HK-2 (cell line): ENCODE data around the gene MAML2.

Experiments used
- DNase-seq: peaks from one replicate; pipeline ENCODE4 v3.0.0-alpha.2; 2018; ENCODE audit not compliant: unreplicated experiment

Gene MAML2

DNA sequence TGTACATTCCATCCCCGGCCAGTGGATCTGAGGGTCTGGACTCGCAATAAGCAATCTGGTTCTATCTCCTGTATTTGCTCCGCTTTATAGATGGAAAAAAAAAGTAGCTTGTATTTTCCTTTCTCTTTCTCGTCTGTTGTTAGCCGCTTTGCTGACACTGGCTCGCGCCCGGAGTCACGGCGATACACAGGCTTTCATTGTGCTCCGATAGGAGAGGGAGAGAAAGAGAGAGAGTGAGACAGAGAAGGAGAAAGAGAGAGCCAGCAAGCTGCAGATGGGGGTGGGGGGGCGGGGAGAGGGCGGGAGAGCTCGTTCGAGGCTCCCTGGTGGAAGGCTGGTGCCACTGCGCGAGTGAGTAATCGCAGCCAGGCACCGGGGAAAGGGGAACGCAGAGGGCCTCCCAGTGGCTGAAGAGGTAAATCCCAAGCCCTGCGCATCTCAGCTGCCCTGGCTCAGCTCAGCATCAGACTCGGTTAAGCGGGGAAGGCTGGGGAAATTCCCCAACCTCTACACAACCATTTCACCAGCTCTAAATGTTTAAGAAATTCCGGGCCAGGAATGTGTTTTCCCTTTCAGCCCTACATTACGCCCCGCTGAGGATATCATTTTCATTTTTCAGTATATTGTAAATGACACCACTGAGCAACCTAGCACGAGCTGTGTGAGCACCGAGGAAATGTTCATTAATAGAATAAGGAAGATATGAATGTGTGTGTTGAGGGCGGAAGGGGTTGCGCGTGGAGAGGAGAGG lies at the start of gene MAML2:
MAML2 (minus strand) TSS at position 235 of the 751 bp plus-strand sequence. CDS start 1,300 bp downstream, outside the sequence.
- peak; percentile 88 for DNase-seq

DNA sequence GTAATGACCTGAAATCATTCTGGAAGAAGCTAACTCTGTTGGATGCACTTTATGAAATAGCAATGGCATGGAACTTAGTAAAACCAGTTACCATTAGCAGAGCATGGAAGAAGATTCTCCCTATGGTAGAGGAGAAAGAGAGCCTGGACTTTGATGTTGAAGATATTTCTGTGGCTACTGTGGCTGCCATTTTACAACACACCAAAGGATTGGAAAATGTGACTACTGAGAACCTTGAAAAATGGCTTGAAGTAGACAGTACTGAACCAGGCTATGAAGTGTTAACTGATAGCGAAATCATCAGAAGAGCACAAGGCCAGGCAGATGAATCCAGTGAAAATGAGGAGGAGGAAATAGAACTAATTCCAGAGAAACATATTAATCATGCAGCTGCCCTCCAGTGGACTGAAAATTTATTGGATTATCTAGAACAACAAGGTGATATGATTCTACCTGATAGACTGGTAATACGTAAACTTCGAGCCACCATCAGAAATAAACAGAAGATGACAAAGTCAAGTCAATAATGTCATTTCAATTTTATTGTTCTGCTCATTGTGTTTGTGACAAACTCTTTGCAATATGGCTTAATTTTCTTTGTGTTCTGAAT lies 48.8 kb upstream of the MAML2 start:
- DNase-seq: no peak

DNA sequence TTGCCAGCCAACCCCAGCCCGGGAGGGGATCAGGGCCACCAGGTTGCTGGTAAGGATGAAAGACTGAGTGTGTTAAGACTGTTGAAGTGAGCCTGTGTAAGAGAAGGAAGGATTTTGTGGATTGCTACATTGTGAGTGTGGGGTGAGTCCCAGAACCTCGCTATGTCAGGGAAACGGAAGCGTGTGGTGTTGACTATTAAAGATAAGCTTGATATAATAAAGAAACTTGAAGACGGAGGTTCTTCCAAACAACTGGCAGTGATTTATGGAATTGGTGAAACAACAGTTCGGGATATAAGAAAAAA lies 47.4 kb upstream of the MAML2 start:
- DNase-seq: no peak

DNA sequence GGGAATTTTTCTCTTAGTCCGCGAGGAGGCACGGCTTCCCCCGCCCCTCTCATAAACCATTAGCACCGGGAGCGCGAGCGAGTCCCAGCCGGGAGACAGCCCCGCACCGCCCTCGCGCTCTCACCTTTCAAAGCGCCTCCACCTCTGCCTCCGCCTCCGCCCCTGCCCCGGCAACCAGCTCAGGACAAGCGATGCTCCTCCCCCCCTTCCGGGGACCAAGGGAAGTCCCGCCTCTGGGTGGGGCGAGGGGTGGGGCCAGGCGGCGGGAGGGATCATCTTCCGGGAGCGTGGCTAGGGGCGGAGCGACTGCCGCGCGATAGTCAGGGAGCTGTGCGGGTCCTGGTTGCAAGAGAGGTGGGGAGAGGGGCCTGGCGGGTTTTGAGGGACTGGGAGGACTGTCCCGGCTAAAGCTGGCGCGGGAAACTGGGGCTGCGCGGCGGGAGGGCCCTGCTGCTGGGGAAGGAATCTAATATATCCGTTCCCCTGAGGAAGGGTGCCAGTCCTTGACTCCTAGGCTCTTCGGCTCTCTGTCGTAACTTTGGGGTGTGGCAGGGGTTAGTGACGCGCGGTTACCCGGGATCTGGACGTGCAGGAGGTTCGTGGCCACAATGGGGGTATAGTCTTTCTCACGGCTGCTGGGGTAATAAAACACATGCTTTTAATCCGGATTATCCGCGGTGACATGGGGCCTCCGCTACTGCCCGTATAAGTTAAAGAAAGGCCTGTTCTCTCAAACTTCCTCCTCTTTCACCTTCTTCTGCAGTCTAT lies 46.9 kb upstream of the MAML2 start, which contains the start of the genes CCDC82 and JRKL:
CCDC82 (minus strand) TSS at position 193 of the 768 bp plus-strand sequence. CDS start 5,165 bp downstream, outside the sequence.
JRKL (plus strand) TSS at position 294 of the 768 bp plus-strand sequence. CDS start 637 bp downstream, outside the sequence.
- DNase-seq: peak; percentile 92

DNA sequence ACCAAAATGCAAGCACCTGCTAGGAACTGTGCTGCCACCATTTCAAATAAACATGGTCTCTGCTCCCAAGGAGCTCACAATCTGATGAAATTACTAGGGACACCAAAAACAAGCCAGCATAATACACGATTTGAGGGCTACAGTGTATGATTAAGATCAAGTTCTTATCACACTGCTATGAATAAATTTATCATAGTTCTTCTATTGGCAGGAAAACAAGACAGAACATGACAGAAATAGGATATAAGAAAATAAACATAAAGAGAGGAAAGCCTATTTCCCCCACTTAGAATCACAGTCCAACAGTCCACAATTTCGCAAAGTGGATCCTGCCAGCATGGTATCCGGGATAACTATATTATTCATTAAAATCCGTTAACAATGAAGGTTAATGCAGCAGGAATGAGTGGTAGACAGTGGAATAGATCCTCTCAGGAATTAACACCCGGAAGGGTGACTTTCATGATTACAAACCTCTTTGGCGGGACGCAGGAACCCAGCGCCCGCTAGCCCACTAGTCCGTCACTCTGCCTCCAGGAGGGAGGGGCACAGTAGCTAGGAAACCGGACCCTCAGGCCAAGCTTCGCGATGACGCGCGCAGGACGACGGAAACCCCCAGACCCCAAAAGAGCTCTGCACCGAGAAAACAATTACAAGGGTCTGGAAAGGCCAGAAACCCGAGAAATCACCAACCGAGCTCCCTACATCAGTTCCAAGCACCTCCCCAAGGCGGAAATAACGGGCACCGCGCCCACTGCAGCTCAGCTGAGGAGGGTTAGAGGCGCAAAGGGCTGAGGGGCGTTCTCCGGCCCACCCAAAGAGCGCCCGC lies 46.1 kb upstream of the MAML2 start:
- no peak for DNase-seq

DNA sequence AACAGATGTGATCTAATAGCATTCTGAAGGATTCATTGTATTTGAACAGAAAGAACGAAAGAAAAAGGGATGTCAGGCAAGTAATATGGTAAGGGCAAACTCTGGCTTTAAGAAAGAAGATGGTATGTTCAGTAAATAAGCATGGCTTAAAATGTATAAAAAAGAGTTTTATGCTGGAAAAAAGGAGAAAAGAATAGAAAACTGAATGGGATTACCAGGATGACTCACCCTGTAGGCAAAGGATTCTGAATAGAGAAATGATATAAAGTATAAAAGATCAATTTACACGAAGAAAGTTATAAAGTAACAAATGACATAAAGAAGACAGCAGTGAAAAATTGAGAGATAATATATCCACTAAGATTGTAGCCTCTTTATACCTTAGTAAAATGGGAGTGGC lies 42.2 kb upstream of the MAML2 start:
- DNase-seq: no peak

DNA sequence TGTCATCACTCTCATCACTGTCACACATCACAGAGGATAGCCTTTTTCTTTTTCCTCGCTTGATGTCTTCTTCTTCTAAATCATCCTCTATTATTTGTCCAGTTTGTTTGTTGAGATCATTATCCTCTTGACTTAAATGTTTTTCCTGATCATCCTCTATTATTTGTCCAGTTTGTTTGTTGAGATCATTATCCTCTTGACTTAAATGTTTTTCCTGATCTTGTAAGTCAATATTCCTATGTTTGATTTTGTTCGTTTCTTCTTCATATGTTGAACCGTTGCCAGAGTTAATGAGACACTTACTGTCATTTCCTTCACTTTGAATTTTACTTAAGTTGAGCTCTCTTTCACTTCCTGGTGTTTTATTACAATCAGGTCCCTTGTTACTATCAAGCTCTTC lies 41.2 kb upstream of the MAML2 start:
- no peak for DNase-seq

DNA sequence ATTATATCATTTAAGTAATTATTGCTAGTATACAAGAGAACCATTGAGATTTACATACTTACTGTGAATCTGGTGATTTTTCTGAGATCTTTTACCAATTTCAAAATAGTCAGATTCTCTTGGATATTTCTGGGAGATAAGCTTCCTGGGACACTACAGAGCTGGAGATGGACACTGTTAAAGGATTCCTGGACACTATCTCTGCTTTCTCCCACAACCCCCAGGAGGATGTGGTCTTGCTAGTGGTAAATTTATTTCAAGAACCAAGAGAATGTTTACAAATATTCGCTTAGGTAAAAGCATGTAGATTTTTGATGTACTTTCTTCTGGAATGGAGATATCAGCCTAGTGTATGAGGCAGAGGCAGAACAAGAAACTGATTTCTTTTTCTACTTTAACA lies 33.8 kb upstream of the MAML2 start:
- no peak for DNase-seq

DNA sequence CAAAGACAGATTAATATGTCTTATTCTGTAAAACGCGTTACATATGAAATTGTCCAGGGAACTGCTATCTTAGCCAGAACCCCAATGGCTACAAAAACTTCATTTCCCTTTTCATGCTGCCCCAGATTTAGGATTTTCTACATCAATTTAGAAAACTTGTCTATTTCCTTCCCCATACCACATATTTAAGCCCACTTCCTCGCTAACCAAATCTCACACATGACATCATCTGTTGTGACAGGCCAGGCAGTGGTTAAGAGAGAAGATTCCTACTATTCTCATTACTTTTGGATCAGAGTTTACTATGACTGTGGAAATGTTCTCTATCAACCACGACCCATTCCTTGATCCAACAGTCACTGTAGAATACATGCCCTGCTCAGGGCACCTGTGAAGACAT lies 30.8 kb upstream of the MAML2 start:
- DNase-seq: no peak

DNA sequence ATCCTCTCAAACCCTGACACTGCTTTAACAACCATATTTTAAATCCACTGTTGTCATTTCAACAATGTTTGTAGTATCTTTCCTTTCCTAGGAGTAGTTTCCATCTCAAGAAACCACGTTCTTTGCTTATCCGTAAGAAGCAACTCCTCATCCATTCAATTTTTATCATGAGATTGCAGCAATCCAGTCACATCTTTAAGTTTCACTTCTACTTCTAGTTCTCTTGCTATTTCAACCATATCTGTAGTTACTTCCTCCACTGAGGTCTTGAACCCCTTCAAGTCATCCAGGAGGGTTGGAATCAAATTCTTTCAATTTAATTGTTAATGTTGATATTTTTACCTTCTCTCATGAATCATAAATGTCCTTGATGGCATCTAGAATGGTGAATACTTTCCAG lies 24.3 kb upstream of the MAML2 start:
- DNase-seq: no peak

DNA sequence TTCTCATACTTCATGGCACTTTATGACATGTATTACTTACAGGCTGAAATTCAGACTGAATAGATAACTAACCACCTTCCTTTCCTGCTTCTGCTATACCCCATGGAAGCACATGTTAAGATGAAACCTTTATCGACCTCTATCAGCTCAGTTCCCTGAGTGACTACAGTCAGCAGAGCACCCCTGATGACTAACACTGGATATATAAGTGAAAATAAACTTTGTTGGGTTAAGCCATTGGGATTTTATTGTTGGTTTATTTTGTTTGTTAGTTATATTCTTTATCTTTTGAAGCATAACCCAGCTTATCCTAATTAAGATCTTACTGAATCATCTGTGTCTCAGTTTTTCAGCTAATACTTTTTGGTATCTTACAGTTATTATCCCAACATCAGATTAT lies 23.0 kb upstream of the MAML2 start:
- DNase-seq: no peak

DNA sequence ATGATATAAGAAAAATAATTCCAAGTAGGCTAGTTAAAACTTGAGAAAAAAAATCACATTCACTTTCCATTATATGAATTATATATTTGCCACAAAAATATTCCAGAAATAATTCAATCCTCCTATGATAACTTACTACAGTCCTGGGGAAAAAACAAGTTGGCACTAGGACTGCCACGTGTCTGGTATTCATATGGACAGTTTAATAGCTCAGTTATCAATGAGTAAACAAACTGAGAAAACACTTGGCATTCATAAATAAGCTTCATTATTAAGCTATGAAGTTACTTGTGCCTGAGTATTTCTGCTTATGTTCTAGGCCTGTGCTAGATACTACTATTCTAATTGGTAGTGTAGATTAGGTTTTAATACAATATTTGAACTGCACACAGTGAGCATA lies 22.5 kb upstream of the MAML2 start:
- DNase-seq: no peak

DNA sequence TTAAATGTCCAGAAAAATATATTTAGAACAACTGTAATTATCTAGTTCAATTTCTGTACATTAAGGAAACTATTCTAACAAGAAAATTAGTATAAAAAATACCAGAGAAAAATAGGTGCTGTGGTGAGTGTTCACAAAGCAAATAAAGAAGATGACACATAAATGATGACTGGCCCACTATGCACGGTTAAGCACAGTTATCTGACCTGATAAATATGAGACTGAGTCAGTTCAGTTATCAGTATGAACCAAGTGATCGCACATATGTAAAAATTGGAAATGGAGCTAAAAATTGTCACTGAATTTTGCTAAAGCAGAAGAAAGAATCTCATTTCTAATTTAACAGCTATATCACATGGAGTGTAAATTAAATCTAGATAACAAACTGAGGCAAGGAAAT lies 18.8 kb upstream of the MAML2 start:
- DNase-seq: no peak

DNA sequence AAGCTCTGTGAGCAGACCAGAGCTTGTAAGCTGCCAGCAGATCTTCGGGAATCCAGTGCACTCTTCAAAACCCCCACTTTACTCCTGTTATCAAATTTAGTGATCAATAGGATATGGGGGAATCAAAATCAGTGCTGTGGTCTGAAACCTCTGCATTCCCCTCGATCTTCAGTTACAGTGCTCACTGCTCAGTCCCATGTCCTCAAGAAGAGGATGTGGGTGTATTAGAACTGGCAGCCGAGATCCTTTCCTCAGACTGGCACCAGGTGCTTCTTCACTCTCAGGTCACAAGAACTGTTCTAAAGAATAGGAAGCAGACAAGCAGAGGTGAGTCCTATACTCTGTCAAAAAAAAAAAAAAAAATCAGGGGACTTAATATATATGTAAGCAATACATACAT lies 15.3 kb upstream of the MAML2 start:
- no peak for DNase-seq

DNA sequence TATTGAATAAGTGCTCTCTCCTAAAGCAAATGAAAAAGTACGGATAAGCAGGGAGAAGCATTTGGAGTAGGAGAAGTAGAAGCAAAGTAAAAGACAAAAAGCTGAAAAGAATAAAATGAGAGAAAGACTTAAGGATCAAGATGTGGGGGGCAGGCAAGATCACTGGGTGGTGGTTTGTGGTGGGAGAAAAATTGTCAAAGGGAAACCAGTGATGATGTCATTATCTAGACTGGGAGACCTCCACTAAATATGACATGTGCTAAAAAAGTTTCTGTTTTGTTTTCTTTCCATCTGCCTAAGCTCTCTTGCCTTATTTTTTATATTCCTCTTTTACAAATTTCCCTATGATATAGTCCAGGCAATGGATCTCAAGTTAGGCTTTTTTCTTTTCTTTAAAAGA lies 14.8 kb upstream of the MAML2 start:
- DNase-seq: no peak

DNA sequence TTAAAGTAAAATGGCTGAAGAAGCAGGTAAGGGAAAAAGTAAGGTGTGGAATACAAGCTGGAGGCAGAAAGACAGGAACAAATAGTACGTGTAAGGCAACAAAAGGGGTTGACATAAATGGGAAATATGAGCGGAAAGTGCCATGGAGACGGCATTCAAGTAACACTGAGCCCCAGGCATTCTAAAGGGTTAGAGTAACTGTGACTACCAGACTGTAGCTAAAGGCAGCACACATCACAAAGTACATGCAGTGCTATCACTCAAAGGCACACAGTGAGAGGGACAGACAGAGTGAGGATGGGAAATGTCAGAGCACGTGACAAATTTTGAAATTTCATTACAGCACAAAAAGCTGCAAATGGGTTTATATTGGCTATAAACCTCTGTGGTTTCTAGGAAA lies 13.9 kb upstream of the MAML2 start:
- DNase-seq: no peak

DNA sequence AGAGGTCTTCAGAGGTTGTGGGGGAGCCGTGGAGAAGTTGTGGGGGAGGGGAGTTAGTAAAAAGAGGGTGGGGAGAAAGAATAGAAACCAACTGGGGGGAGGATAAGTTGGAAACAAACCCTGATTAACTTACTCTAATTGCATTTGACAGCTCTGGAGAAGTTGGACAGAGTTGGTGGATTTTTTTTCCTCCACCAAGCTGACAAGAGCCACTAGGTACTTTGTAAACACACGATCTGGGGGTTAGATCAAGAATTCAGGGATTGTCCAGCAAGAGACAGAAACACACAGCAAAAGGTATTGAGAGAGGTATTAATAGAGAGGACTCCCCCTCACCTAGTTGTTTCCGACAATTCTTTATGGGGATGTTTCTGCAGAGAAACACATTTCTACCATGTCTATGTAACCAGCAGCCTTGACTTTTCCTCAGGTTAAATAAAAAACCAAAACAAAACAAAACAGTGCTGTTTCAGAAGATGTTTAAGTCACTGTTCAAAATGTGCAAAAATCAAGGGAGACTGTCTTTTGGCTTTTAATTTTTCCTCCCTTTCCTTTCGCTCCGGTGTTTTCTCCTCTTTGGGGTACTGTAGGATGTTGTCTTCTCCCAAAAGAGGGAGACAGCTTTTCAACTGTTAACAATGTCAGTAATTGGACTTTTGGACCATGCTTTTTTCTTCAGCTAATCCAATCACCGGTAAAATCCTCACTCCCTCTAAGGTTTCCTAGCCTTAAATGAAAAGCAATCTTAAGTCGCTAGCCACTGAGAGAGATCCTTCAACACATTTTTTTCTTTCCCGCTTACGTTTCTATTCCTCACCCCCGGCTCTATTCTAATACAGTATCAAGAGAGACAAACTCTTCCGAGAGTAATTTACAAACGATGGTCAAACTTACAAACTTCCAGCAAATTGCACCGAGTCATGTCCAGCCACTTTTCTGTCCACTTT lies 708 bp downstream of the MAML2 start:
- DNase-seq: no peak

DNA sequence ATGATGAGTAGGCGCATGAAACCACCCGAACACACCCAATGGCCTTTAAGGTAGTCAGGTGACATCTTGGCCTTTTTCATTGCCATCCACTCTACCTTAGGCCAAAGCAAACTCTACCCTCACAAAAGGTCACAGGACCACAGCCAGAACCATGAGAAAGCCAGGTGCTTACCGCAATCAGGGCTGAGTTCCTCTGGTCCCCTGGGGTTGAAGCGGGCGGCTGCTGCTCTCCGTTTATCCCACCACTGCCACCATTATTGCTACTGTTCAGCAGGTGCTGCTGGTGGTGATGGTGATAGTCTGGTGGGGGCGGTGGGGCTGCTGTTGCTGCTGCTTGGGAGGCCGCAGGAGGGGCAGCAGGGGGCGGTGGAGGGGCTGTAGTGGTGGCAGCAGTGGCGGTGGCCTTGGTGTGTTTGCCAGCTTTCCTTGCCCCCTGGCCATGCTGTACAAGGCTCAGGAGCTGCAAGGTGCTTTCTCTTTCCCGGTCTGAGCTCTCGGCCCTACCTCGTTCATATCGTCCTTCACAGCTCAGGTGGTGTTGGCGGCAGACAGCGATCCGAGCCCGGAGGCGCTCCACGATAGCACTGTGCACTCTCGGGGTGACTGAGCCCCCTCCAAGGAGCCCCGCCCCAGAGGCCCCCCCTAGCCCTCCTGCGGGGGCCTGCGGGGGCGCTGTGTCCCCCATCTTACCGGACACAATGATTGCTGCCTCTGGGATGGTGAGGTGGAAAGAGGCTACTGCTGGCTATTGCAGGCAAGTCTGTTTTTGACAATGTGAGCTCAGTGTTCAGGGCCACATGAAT lies 1.6 kb downstream of the MAML2 start:
- no peak for DNase-seq

DNA sequence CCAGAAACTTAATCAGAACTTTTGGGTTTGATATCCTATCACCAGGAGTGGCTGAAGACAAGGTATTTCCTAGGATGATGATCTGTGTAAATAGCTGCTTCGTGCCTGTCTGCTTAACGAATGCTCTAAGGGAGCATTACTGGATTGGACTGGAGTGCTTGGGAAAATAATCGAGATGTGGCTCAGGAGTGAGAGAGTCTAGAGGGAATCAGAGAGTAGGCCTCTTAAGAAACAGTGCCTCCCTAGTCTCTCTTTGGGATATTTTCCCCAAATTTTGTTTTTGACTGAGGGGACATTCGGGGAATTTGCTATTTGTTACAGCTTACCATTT lies 2.5 kb downstream of the MAML2 start:
- no peak for DNase-seq
